ENCODE data around the gene CDC73.

- TF ChIP-seq CTCF (IDR thresholded peaks at IDR 0.05), result no peak
- TF ChIP-seq POLR2A (IDR thresholded peaks at IDR 0.05; ENCODE audit: low read depth), result no peak
These were observed 18.4 kb downstream of the CDC73 start for GRCh38 chr1:193140254-193140653.
